Prostate gland (tissue), 2 donors: ENCODE results near the gene STX1B. TPM values are rescaled to one million over a fixed set of nuclear protein-coding genes. Genes with fewer than 3 reads are reported as not detected.

Experiments
- DNase-seq: peaks from one replicate; pipeline ENCODE4 v3.0.0-alpha.2; 2019; ENCODE audit warnings: low spot score
- H3K27ac ChIP-seq, 2 donors: fragments of 200-600 bp; sonication (generic); 2 replicates each; pipeline ENCODE4 v1.5.1; 2017 to 2019
- H3K27me3 ChIP-seq: fragments of 200-600 bp; sonication (generic); replicated peaks from 2 replicates; pipeline ENCODE4 v1.5.1; 2019; ENCODE audit not compliant: insufficient read depth
- H3K36me3 ChIP-seq, 2 donors: fragments of 200-600 bp; sonication (generic); 1 replicate in 1 of 2; 2 replicates in 1 of 2; pipeline versions ENCODE4 v1.5.1 to v1.8.1; 2017 to 2019
- H3K4me1 ChIP-seq: fragments of 200-600 bp; sonication (generic); replicated peaks from 2 replicates; pipeline ENCODE4 v1.5.1; 2019
- H3K4me3 ChIP-seq, 2 donors: fragments of 200-600 bp; sonication (generic); 2 replicates each; pipeline ENCODE4 v1.5.1; 2017 to 2019
- H3K9me3 ChIP-seq: fragments of 200-600 bp; sonication (generic); 2 replicates; pipeline ENCODE4 v1.5.1; 2017
- CTCF ChIP-seq, 4 experiments: fragments of 200-600 bp in 2 of 4; fragments of 450-650 bp in 2 of 4; sonication (generic) in 2 of 4; IDR thresholded peaks; 1 replicate in 3 of 4; 2 replicates in 1 of 4; pipeline ENCODE4 v1.5.1; 2016 to 2019; ENCODE audit warnings: antibody characterized with exemption in 4 of 4, mild to moderate bottlenecking in 2 of 4, moderate library complexity in 2 of 4
- POLR2A ChIP-seq: fragments of 450-650 bp; IDR thresholded peaks from one replicate; pipeline ENCODE4 v1.6.1; 2016; ENCODE audit warnings: antibody characterized with exemption, mild to moderate bottlenecking
- POLR2AphosphoS5 ChIP-seq: sonication (generic); formaldehyde crosslinking; IDR thresholded peaks from one replicate; pipeline ENCODE4 v1.6.1; 2017; ENCODE audit warnings: antibody characterized with exemption
- WGBS: methylation state at CpG from one replicate; pipeline ENCODE4 v1.1.5; 2018; 5-methylcytosine and 5-hydroxymethylcytosine counted together
- intact Hi-C: fragments of 100-400 bp; cut with DNase I; formaldehyde crosslinking; loops from one replicate; pipeline ENCODE4 v1.14.2; 2022
- total RNA-seq, 2 donors: library from RNA; depleted of rRNA; stranded (reverse); fragments of >200 nt; gene quantifications; one replicate each; pipeline ENCODE4 v1.1.0, GENCODE V29; 2016

STX1B gene
- total RNA-seq, 2 donors from 2014 or later: 0.36 to 0.91 TPM

GRCh38 chr16:30950516-30951065 lies 59.8 kb downstream of the STX1B start:
- DNase-seq: no peak
- TF ChIP-seq CTCF (IDR thresholded peaks at IDR 0.05) (no peak), POLR2AphosphoS5 (no peak), POLR2A (no peak)
- intact Hi-C loops: loop anchor here (10.0 kb wide), 1 partner anchor 764 kb away; a partner anchor contains a TSS
- Histone ChIP-seq H3K27me3 (no peaks in the 10 kb centered on the region), H3K36me3 (no peaks in the 10 kb centered on the region), H3K4me3 (peak overlapping the region; percentile 93 to 98), H3K27ac (peak overlapping the region; percentile 95), H3K4me1 (peaks cover 16% of the 10 kb centered on the region), H3K9me3 (no peaks in the 10 kb centered on the region)
- 53% methylated on average over 8 of the region's 8 CpGs for WGBS

- Histone ChIP-seq H3K27me3 (no peaks in the 10 kb centered on the region), H3K4me1 (peaks cover 16% of the 10 kb centered on the region), H3K27ac (peak overlapping the region; percentile 95), H3K9me3 (no peaks in the 10 kb centered on the region), H3K36me3 (no peaks in the 10 kb centered on the region), H3K4me3 (peak overlapping the region; percentile 93 to 98)
- TF ChIP-seq POLR2AphosphoS5 (peak; percentile 77), POLR2A (peak; percentile 95), CTCF (IDR thresholded peaks at IDR 0.05) (peak in 1 of 4 experiments; percentile 5)
- peak; percentile 77 for DNase-seq
- 2% methylated on average over 21 of the region's 21 CpGs for WGBS
- intact Hi-C loops: loop anchor here (10.0 kb wide), 1 partner anchor 765 kb away; a partner anchor contains a TSS
Measured at GRCh38 chr16:30949650-30950515, 60.6 kb downstream of the STX1B start.

- Histone ChIP-seq H3K4me3 (peak within 1 kb of the TSS; percentile 93 to 98), H3K4me1 (peaks cover 16% of the 10 kb centered on the region), H3K27ac (peak within 1 kb of the TSS; percentile 95), H3K27me3 (no peaks in the 10 kb centered on the region), H3K36me3 (no peaks in the 10 kb centered on the region), H3K9me3 (no peaks in the 10 kb centered on the region)
- WGBS: under 1% methylated on average over 46 of the region's 70 CpGs
- TF ChIP-seq POLR2A (peak; percentile 84), CTCF (IDR thresholded peaks at IDR 0.05) (peak in 1 of 4 experiments; percentile 10), POLR2AphosphoS5 (peak; percentile 81)
- intact Hi-C loops: no loop called here
- DNase-seq: peak; percentile 81
Measured at GRCh38 chr16:30948667-30949649, 61.5 kb downstream of the STX1B start, which contains the start of gene ORAI3. TSS of gene ORAI3 (plus strand) at chr16:30949068. CDS start at chr16:30949290, 222 bp downstream.

- intact Hi-C loops: no loop called here
- 15% methylated on average over 41 of the region's 44 CpGs for WGBS
- H3K27me3 ChIP-seq: no peaks in the 10 kb centered on the region
- peak overlapping the region; percentile 95 for H3K27ac ChIP-seq
- peak; percentile 90 for DNase-seq
- H3K4me1 ChIP-seq: peaks cover 16% of the 10 kb centered on the region
- H3K4me3 ChIP-seq: peak overlapping the region; percentile 93 to 98
- no peaks in the 10 kb centered on the region for H3K9me3 ChIP-seq
- no peak for TF ChIP-seq POLR2A
- peak; percentile 84 for TF ChIP-seq POLR2AphosphoS5
- H3K36me3 ChIP-seq: no peaks in the 10 kb centered on the region
Measured at GRCh38 chr16:30947859-30948666, 62.4 kb downstream of the STX1B start.
